Hepatocyte (in vitro differentiated cells): ENCODE data around the gene ZNF683. TPM values are rescaled to one million over a fixed set of nuclear protein-coding genes. Genes with fewer than 3 reads are reported as not detected.

Experiments
- DNase-seq: peaks from one replicate; pipeline ENCODE4 v3.0.0-alpha.2; 2016; ENCODE audit warnings: low spot score
- H2AFZ ChIP-seq: fragments of 200-600 bp; sonication (generic); 2 replicates; pipeline ENCODE4 v1.6.0; 2016; ENCODE audit warnings: antibody characterized with exemption, mild to moderate bottlenecking
- H3K27ac ChIP-seq: fragments of 200-600 bp; sonication (generic); 2 replicates; pipeline ENCODE4 v1.5.1; 2016; ENCODE audit warnings: mild to moderate bottlenecking
- H3K27me3 ChIP-seq: fragments of 200-600 bp; sonication (generic); 2 replicates; pipeline ENCODE4 v1.6.1; 2016
- H3K36me3 ChIP-seq: fragments of 200-600 bp; sonication (generic); replicated peaks from 2 replicates; pipeline ENCODE4 v1.5.1; 2016; ENCODE audit warnings: low read depth; ENCODE audit not compliant: insufficient read depth
- H3K4me1 ChIP-seq: fragments of 200-600 bp; sonication (generic); 2 replicates; pipeline ENCODE4 v1.5.1; 2016; ENCODE audit warnings: mild to moderate bottlenecking, moderate library complexity; ENCODE audit not compliant: insufficient read depth
- H3K4me2 ChIP-seq: fragments of 200-600 bp; sonication (generic); 2 replicates; pipeline ENCODE4 v1.6.0; 2016
- H3K4me3 ChIP-seq: fragments of 200-600 bp; sonication (generic); 2 replicates; pipeline ENCODE4 v1.5.1; 2016; ENCODE audit warnings: mild to moderate bottlenecking
- H3K79me2 ChIP-seq: fragments of 200-600 bp; sonication (generic); 2 replicates; pipeline ENCODE4 v1.6.0; 2017; ENCODE audit warnings: mild to moderate bottlenecking
- H3K9me2 ChIP-seq: fragments of 200-600 bp; sonication (generic); replicated peaks from 2 replicates; pipeline ENCODE4 v1.6.0; 2017; ENCODE audit warnings: mild to moderate bottlenecking; ENCODE audit not compliant: insufficient read depth
- H3K9me3 ChIP-seq: fragments of 200-600 bp; sonication (generic); 2 replicates; pipeline ENCODE4 v1.5.1; 2016; ENCODE audit warnings: low read depth, mild to moderate bottlenecking
- H4K20me1 ChIP-seq: fragments of 200-600 bp; sonication (generic); 2 replicates; pipeline ENCODE4 v1.6.0; 2016; ENCODE audit warnings: mild to moderate bottlenecking; ENCODE audit not compliant: insufficient read depth, poor library complexity, severe bottlenecking
- EZH2 ChIP-seq: fragments of 200-600 bp; sonication (generic); IDR thresholded peaks from 2 replicates; pipeline ENCODE4 v1.6.1; 2016; ENCODE audit warnings: antibody characterized with exemption, mild to moderate bottlenecking, borderline replicate concordance
- EZH2phosphoT487 ChIP-seq: fragments of 200-600 bp; sonication (generic); IDR thresholded peaks from one replicate; pipeline ENCODE4 v1.6.1; 2018; ENCODE audit warnings: antibody characterized with exemption, mild to moderate bottlenecking, low read depth, moderate library complexity; ENCODE audit not compliant: unreplicated experiment, severe bottlenecking
- WGBS: methylation state at CpG from one replicate; pipeline ENCODE4 v1.1.6; 2016; ENCODE audit warnings: low lambda C conversion rate; ENCODE audit errors: missing lambda C conversion rate; 5-methylcytosine and 5-hydroxymethylcytosine counted together
- polyA plus RNA-seq: library from polyadenylated mRNA; unstranded; fragments of >200 nt; fragmentation: Nextera tagmentation; extraction: Ambion mirVana; gene quantifications from 2 replicates; pipeline ENCODE4 v1.2.1, GENCODE V29; 2016
- total RNA-seq: library from RNA; depleted of rRNA; stranded (reverse); fragments of >200 nt; gene quantifications from 2 replicates; pipeline ENCODE4 v1.2.3, GENCODE V29; 2014
- TF ChIP-seq, protein P1 (sequence below): fragments of 200-600 bp; sonication (generic); IDR thresholded peaks from 2 replicates; pipeline ENCODE4 v1.5.1; 2016; ENCODE audit warnings: antibody characterized with exemption, mild to moderate bottlenecking; ENCODE audit not compliant: poor library complexity

The ZNF683 gene
- total and polyA plus RNA-seq, 2 experiments from 2014 or later, result not detected

DNA sequence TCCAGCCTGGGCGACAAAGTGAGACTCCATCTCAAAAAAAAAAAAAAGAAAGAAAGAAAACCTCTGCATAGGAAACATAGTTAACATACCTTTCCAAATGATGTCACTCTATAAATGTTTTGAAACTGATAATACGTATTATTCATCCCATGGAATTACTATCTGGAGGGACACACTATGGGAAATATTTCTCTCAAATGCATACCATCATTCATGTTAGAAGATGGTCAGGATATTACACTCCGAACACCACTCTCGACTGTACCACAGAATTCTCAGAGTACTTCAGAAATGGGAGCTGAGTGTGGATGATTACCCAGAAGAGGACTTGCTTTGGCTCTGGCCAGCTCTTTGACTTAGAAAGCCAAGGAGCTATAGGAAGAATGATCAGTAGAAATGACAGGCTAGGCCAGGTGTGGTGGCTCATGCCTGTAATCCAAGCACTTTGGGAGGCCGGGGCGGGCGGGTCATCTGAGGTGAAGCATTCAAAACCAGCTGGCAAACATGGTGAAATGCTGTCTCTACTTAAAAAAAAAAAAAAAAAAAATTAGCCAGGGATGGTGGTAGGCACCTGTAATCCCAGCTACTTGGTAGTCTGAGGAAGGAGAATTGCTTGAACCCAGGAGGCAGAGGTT is 32.8 kb upstream of the ZNF683 start:
- H3K4me3 ChIP-seq, result no peak overlapping the region
- no peaks in the 10 kb centered on the region for H3K79me2 ChIP-seq
- no peaks in the 10 kb centered on the region for H3K9me3 ChIP-seq
- no peak for TF ChIP-seq EZH2phosphoT487
- TF ChIP-seq, protein P1, sequence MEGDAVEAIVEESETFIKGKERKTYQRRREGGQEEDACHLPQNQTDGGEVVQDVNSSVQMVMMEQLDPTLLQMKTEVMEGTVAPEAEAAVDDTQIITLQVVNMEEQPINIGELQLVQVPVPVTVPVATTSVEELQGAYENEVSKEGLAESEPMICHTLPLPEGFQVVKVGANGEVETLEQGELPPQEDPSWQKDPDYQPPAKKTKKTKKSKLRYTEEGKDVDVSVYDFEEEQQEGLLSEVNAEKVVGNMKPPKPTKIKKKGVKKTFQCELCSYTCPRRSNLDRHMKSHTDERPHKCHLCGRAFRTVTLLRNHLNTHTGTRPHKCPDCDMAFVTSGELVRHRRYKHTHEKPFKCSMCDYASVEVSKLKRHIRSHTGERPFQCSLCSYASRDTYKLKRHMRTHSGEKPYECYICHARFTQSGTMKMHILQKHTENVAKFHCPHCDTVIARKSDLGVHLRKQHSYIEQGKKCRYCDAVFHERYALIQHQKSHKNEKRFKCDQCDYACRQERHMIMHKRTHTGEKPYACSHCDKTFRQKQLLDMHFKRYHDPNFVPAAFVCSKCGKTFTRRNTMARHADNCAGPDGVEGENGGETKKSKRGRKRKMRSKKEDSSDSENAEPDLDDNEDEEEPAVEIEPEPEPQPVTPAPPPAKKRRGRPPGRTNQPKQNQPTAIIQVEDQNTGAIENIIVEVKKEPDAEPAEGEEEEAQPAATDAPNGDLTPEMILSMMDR, result no peak
- no peak for TF ChIP-seq EZH2
- H2AFZ ChIP-seq, result no peak overlapping the region
- H3K4me1 ChIP-seq, result no peaks in the 10 kb centered on the region
- no peak overlapping the region for H3K4me2 ChIP-seq
- no peaks in the 10 kb centered on the region for H3K9me2 ChIP-seq
- H3K27ac ChIP-seq, result no peak overlapping the region
- DNase-seq, result no peak
- WGBS, result 77% methylated on average over 7 of the region's 7 CpGs
- no peaks in the 10 kb centered on the region for H3K36me3 ChIP-seq
- H4K20me1 ChIP-seq, result no peaks in the 10 kb centered on the region
- H3K27me3 ChIP-seq, result peaks cover 16% of the 10 kb centered on the region

DNA sequence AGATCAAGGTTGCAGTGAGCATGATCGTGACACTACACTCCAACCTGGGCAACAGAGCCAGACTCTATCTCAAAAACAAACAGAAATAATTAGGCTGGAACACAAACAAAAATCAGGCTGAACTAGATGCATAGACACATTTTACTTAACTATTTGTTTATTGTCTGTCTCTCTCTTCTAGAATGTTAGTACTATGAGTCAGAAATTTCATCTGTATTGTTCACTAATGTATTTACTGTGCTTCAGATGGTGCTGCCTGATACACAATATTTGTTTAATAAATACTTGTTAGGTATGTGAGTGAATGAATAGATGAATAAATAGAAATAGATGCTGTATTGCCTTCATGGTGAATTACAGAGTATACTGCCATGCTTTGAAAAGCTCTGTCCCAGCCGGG is 32.1 kb upstream of the ZNF683 start:
- H3K36me3 ChIP-seq, result no peaks in the 10 kb centered on the region
- H3K4me2 ChIP-seq, result no peak overlapping the region
- TF ChIP-seq EZH2, result no peak
- TF ChIP-seq, protein P1, result no peak
- no peak for TF ChIP-seq EZH2phosphoT487
- no peaks in the 10 kb centered on the region for H3K79me2 ChIP-seq
- H3K9me3 ChIP-seq, result no peaks in the 10 kb centered on the region
- no peak overlapping the region for H2AFZ ChIP-seq
- H3K4me3 ChIP-seq, result no peak overlapping the region
- H3K9me2 ChIP-seq, result no peaks in the 10 kb centered on the region
- no peaks in the 10 kb centered on the region for H3K4me1 ChIP-seq
- H4K20me1 ChIP-seq, result no peaks in the 10 kb centered on the region
- no peak overlapping the region for H3K27ac ChIP-seq
- H3K27me3 ChIP-seq, result peaks cover 10% of the 10 kb centered on the region
- DNase-seq, result no peak
- WGBS, result 78% methylated on average over 2 of the region's 2 CpGs

DNA sequence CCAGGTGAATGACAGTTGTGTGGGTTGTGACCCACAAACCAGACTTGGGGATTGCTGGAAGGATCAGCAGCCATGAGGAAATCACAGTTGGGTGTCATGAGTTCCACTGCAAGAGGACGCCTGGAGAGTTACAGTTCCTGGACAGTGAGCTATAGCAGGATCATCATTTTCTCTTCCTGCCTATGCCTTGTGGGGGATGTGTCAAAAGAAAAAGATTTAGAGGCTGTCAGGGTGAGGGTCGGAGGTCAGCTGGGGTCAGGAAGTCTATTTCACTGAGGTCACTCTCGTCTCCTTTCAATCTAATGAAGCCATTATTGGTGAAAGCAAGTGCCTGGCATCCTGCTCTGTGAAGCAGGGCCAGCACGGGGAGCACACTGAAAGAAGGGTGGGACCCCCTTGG is 31.1 kb upstream of the ZNF683 start:
- no peak overlapping the region for H3K27ac ChIP-seq
- no peak overlapping the region for H3K4me2 ChIP-seq

More for the DNA sequence above, 31.1 kb upstream of the ZNF683 start:
- no peaks in the 10 kb centered on the region for H3K36me3 ChIP-seq
- H3K79me2 ChIP-seq, result no peaks in the 10 kb centered on the region
- peaks cover under 1% of the 10 kb centered on the region for H3K27me3 ChIP-seq
- no peaks in the 10 kb centered on the region for H4K20me1 ChIP-seq
- no peaks in the 10 kb centered on the region for H3K9me2 ChIP-seq
- H3K4me1 ChIP-seq, result no peaks in the 10 kb centered on the region
- WGBS, result 56% methylated on average over 4 of the region's 4 CpGs
- no peak overlapping the region for H2AFZ ChIP-seq
- DNase-seq, result no peak
- TF ChIP-seq EZH2phosphoT487, result no peak
- no peak for TF ChIP-seq EZH2
- TF ChIP-seq, protein P1, result no peak
- H3K4me3 ChIP-seq, result no peak overlapping the region
- H3K9me3 ChIP-seq, result no peaks in the 10 kb centered on the region
